Ishikawa (cell line): ENCODE results near the gene SCN10A.

ENCODE experiments used
- CEBPB ChIP-seq: IDR thresholded peaks from 2 replicates; pipeline ENCODE4 v1.6.1; 2012
- CREB1 ChIP-seq: IDR thresholded peaks from 2 replicates; pipeline ENCODE4 v1.6.1; 2012; ENCODE audit warnings: low read depth
- EGR1 ChIP-seq: IDR thresholded peaks from 2 replicates; pipeline ENCODE4 v1.6.1; 2012
- EP300 ChIP-seq: IDR thresholded peaks from 2 replicates; pipeline ENCODE4 v1.6.1; 2012; ENCODE audit warnings: borderline replicate concordance
- FOXM1 ChIP-seq: IDR thresholded peaks from 2 replicates; pipeline ENCODE4 v1.6.1; 2012; ENCODE audit warnings: low read depth, borderline replicate concordance
- NFIC ChIP-seq: IDR thresholded peaks from 2 replicates; pipeline ENCODE4 v1.6.1; 2012
- RAD21 ChIP-seq: IDR thresholded peaks from 2 replicates; pipeline ENCODE4 v1.6.1; 2012; ENCODE audit warnings: low read depth
- TAF1 ChIP-seq: IDR thresholded peaks from 2 replicates; pipeline ENCODE4 v1.6.1; 2012; ENCODE audit warnings: low read depth, mild to moderate bottlenecking
- TCF12 ChIP-seq: IDR thresholded peaks from 2 replicates; pipeline ENCODE4 v1.6.1; 2012; ENCODE audit warnings: low read depth
- TEAD4 ChIP-seq: IDR thresholded peaks from 2 replicates; pipeline ENCODE4 v1.6.1; 2012
- USF1 ChIP-seq: IDR thresholded peaks from 2 replicates; pipeline ENCODE4 v1.6.1; 2012
- YY1 ChIP-seq: IDR thresholded peaks from 2 replicates; pipeline ENCODE4 v1.6.1; 2012; ENCODE audit warnings: low read depth
- ZBTB7A ChIP-seq: IDR thresholded peaks from 2 replicates; pipeline ENCODE4 v1.6.1; 2012; ENCODE audit warnings: low read depth
- TF ChIP-seq, protein P1 (sequence below): IDR thresholded peaks from 2 replicates; pipeline ENCODE4 v1.6.1; 2012
- TF ChIP-seq, protein P2 (sequence below): IDR thresholded peaks from 2 replicates; pipeline ENCODE4 v1.6.1; 2012; ENCODE audit warnings: low read depth, mild to moderate bottlenecking

Gene SCN10A

GRCh38 chr3:38717355-38718240, 98.4 kb downstream of the SCN10A start:
- TF ChIP-seq, protein P1, sequence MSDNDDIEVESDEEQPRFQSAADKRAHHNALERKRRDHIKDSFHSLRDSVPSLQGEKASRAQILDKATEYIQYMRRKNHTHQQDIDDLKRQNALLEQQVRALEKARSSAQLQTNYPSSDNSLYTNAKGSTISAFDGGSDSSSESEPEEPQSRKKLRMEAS: no peak
- TF ChIP-seq RAD21 (no peak), TEAD4 (no peak), ZBTB7A (no peak), EP300 (no peak), FOXM1 (no peak), TAF1 (no peak), NFIC (no peak), EGR1 (no peak), YY1 (no peak), CEBPB (no peak), TCF12 (no peak), USF1 (no peak), CREB1 (no peak)
- TF ChIP-seq, protein P2, sequence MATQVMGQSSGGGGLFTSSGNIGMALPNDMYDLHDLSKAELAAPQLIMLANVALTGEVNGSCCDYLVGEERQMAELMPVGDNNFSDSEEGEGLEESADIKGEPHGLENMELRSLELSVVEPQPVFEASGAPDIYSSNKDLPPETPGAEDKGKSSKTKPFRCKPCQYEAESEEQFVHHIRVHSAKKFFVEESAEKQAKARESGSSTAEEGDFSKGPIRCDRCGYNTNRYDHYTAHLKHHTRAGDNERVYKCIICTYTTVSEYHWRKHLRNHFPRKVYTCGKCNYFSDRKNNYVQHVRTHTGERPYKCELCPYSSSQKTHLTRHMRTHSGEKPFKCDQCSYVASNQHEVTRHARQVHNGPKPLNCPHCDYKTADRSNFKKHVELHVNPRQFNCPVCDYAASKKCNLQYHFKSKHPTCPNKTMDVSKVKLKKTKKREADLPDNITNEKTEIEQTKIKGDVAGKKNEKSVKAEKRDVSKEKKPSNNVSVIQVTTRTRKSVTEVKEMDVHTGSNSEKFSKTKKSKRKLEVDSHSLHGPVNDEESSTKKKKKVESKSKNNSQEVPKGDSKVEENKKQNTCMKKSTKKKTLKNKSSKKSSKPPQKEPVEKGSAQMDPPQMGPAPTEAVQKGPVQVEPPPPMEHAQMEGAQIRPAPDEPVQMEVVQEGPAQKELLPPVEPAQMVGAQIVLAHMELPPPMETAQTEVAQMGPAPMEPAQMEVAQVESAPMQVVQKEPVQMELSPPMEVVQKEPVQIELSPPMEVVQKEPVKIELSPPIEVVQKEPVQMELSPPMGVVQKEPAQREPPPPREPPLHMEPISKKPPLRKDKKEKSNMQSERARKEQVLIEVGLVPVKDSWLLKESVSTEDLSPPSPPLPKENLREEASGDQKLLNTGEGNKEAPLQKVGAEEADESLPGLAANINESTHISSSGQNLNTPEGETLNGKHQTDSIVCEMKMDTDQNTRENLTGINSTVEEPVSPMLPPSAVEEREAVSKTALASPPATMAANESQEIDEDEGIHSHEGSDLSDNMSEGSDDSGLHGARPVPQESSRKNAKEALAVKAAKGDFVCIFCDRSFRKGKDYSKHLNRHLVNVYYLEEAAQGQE: no peak

GRCh38 chr3:38713121-38713520, 102.9 kb downstream of the SCN10A start:
- TF ChIP-seq CREB1 (no peak), TEAD4 (no peak), EP300 (no peak), TCF12 (no peak), FOXM1 (no peak), YY1 (no peak), CEBPB (no peak)

- TF ChIP-seq CEBPB (no peak), YY1 (no peak), TAF1 (no peak), RAD21 (no peak), USF1 (no peak)
- TF ChIP-seq, protein P1: no peak
- TF ChIP-seq, protein P2: no peak
Observed at GRCh38 chr3:38711321-38711720, 104.7 kb downstream of the SCN10A start.

DNA sequence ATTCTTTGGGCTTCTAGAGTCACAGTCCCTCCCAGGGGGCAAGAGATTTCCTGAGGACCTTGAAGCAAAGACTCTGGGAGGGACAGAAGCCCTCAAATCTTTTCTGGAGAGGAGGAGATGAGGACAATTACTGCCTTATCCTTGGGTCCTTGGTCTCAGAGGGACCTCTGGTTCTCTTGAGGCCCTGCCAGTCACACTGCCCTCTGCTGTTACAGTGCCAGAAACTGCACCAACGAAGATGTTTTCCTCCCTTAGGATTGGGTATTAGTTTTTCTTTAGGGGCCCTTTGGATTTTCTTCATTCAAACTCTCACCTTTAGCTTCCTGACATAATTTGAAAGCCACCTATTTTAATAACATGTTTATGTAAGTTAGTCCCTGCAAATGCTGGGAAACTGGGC, 108.3 kb downstream of the SCN10A start:
- TF ChIP-seq, protein P1: no peak
- no peak for TF ChIP-seq CREB1
- TF ChIP-seq YY1: no peak

- no peak for TF ChIP-seq TCF12
- TF ChIP-seq ZBTB7A: no peak
- no peak for TF ChIP-seq EGR1
- TF ChIP-seq EP300: no peak
- TF ChIP-seq USF1: no peak
- no peak for TF ChIP-seq CEBPB
- TF ChIP-seq CREB1: no peak
- TF ChIP-seq TEAD4: no peak
- TF ChIP-seq YY1: no peak
- TF ChIP-seq, protein P2: no peak
- TF ChIP-seq RAD21: no peak
- TF ChIP-seq NFIC: no peak
- no peak for TF ChIP-seq TAF1
Observed at GRCh38 chr3:38706961-38707360, 109.1 kb downstream of the SCN10A start.
